Progenitor cell of endocrine pancreas (in vitro differentiated cells): Measurements from ENCODE around the gene SLAMF8. TPM values are rescaled to one million over a fixed set of nuclear protein-coding genes. Genes with fewer than 3 reads are reported as not detected.

ENCODE experiments used
- DNase-seq: peaks from one replicate; pipeline ENCODE4 v3.0.0; 2021; ENCODE audit warnings: low spot score; ENCODE audit not compliant: unreplicated experiment
- H3K27ac Mint-ChIP-seq: 2 replicates; pipeline ENCODE4 v1.8.0; 2021; ENCODE audit warnings: mild to moderate bottlenecking, moderate library complexity, mixed read lengths
- H3K27me3 Mint-ChIP-seq: 2 replicates; pipeline ENCODE4 v1.8.0; 2021; ENCODE audit warnings: mixed read lengths
- H3K36me3 Mint-ChIP-seq: 2 replicates; pipeline ENCODE4 v1.8.0; 2022; ENCODE audit warnings: mixed read lengths; ENCODE audit not compliant: insufficient read depth
- H3K4me1 Mint-ChIP-seq: 2 replicates; pipeline ENCODE4 v1.8.0; 2021; ENCODE audit warnings: low read depth, mixed read lengths
- H3K4me3 Mint-ChIP-seq: 2 replicates; pipeline ENCODE4 v1.8.0; 2021; ENCODE audit warnings: low read depth, mild to moderate bottlenecking, moderate library complexity, mixed read lengths
- H3K9me3 Mint-ChIP-seq: 2 replicates; pipeline ENCODE4 v1.8.0; 2021; ENCODE audit warnings: low read depth, mixed read lengths
- total RNA-seq: library from RNA; stranded (reverse); gene quantifications from 2 replicates; pipeline ENCODE4 v1.2.1, GENCODE V29; 2021
- TF ChIP-seq, protein P1 (sequence below): fragments of 200-600 bp; sonication (generic); IDR thresholded peaks from one replicate; pipeline ENCODE4 v1.5.0; 2021; ENCODE audit warnings: antibody characterized with exemption, mild to moderate bottlenecking; ENCODE audit not compliant: unreplicated experiment

The SLAMF8 gene
- total RNA-seq, 1 donor from 2014 or later = not detected

DNA sequence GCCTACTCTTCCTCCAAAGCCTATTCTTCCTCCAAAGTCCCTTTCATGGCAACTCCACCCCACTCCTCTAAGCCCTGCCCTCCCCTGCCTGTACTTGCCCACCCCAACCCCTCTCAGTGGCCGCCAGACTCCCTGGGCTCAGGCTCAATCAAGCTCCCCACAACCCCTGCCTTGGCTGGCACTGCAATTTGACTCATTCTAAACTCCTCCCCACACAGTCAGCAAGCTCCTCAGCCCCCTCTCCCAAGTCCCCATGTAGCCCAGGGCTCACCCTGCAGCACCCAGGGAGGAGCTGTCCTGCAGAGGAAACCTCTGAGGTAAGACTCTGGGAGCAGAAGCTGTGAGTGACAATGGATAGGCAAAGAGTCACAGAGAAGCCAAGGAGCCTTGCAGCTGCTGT lies 39.4 kb downstream of the SLAMF8 start:
- H3K27me3 Mint-ChIP-seq = peaks cover 83% of the 10 kb centered on the region
- TF ChIP-seq, protein P1, sequence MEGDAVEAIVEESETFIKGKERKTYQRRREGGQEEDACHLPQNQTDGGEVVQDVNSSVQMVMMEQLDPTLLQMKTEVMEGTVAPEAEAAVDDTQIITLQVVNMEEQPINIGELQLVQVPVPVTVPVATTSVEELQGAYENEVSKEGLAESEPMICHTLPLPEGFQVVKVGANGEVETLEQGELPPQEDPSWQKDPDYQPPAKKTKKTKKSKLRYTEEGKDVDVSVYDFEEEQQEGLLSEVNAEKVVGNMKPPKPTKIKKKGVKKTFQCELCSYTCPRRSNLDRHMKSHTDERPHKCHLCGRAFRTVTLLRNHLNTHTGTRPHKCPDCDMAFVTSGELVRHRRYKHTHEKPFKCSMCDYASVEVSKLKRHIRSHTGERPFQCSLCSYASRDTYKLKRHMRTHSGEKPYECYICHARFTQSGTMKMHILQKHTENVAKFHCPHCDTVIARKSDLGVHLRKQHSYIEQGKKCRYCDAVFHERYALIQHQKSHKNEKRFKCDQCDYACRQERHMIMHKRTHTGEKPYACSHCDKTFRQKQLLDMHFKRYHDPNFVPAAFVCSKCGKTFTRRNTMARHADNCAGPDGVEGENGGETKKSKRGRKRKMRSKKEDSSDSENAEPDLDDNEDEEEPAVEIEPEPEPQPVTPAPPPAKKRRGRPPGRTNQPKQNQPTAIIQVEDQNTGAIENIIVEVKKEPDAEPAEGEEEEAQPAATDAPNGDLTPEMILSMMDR = no peak
- no peaks in the 10 kb centered on the region for H3K9me3 Mint-ChIP-seq
- H3K4me3 Mint-ChIP-seq = no peak overlapping the region
- no peak for DNase-seq
- H3K36me3 Mint-ChIP-seq = no peaks in the 10 kb centered on the region
- no peak overlapping the region for H3K27ac Mint-ChIP-seq
- peaks cover 2% of the 10 kb centered on the region for H3K4me1 Mint-ChIP-seq

DNA sequence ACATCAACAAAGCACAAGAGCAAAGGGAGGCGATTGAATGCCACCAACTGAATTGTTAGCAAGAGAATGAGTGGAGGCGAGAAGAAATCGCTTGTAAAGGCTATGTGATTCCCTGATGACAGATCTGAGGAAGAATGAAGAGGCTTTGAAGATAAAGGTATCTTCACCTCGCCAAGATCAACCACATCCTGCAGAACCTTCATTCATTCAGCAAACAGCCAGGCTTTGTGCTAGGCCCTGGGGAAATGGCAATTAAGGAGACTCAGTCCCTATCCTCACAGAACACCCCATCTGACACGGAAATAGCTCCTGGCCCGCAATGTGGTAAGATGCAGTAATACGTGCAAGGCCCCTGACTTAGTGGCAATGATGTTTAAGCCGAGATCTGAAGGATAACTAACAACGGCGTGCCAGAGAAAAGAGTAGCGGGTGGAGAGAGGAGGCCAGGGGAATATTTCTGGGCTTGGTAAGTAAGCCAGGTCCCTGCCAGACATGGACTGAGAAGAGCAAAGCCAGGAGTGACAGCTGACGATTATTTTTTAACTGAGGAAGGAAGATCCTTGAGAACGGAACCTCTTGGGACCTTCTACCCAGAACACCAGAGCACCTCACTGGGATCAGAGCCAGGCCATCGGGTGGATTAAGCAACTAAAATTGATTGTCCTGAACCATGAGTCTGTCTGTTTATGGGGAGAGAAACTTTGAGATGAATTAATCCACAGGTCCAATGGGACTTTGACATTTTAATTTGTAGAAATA lies 40.4 kb downstream of the SLAMF8 start:
- no peak overlapping the region for H3K27ac Mint-ChIP-seq
- TF ChIP-seq, protein P1 = no peak
- H3K4me3 Mint-ChIP-seq = no peak overlapping the region
- H3K36me3 Mint-ChIP-seq = no peaks in the 10 kb centered on the region
- H3K27me3 Mint-ChIP-seq = peaks cover 83% of the 10 kb centered on the region
- DNase-seq = no peak
- H3K4me1 Mint-ChIP-seq = peaks cover 2% of the 10 kb centered on the region
- no peaks in the 10 kb centered on the region for H3K9me3 Mint-ChIP-seq

DNA sequence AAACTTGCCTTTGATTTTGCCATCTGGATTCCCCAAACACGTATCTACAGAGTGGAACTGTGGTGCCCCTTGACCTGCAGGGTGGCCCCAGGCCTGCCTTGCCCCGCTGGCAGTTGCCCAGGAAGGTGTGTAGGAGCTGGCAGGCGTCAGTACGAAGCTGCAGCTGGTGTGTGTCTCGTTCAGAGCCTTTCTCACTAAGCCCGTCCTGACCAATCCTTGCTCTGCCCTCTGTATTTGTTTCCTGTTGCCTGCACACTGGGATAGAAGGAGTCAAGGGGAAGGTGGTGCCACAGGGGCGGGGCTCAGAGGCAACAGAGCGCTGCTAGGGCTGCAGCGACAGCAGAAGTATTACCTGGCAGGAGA lies 41.0 kb downstream of the SLAMF8 start:
- no peak overlapping the region for H3K4me3 Mint-ChIP-seq
- TF ChIP-seq, protein P1 = no peak
- H3K9me3 Mint-ChIP-seq = no peaks in the 10 kb centered on the region
- H3K27me3 Mint-ChIP-seq = peaks cover 86% of the 10 kb centered on the region
- no peak for DNase-seq
- H3K36me3 Mint-ChIP-seq = no peaks in the 10 kb centered on the region
- H3K27ac Mint-ChIP-seq = peak overlapping the region; percentile 42
- H3K4me1 Mint-ChIP-seq = peaks cover 2% of the 10 kb centered on the region

DNA sequence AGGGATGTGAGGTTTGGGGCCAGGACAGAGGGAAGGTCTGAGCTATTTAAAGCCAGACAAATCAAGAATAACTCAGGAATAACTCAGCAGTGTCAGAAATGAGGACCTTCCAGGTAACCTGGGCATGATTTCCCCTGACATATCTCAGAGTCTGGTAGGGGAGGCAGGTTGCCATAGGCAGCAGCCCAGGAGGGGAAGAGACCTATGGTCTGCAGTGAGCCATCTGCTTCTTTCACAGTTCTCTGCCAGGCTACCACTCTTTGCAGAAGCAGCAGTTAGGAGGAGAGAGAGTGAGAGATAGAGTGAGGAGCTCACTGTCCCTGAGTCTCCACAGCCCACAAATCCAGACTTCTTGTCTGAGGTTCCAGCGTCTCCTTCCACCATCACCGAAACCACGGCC lies 42.1 kb downstream of the SLAMF8 start:
- peaks cover 2% of the 10 kb centered on the region for H3K4me1 Mint-ChIP-seq
- H3K27ac Mint-ChIP-seq = no peak overlapping the region
- no peak overlapping the region for H3K4me3 Mint-ChIP-seq
- DNase-seq = no peak
- TF ChIP-seq, protein P1 = no peak
- no peaks in the 10 kb centered on the region for H3K36me3 Mint-ChIP-seq
- peaks cover 83% of the 10 kb centered on the region for H3K27me3 Mint-ChIP-seq
- H3K9me3 Mint-ChIP-seq = no peaks in the 10 kb centered on the region

DNA sequence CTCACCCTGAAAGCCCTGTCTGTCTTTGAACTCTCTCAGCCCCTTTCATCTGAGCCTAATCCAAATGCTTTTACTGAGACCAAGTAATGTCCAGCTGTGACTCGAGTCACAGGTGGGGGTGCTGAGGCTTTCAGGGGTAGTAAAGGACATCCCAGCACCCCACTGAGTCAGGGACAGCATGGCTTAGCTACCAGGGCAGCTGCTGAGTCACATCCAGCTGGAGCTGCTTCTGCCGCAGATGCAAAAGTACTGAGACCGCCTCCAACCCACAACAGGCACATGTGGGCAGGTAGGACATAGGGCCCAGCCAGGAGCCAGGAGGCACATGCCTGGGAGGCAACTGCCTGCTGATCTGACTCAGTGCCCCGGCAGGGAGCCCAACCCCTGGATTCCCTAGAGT lies 42.5 kb downstream of the SLAMF8 start:
- Mint-ChIP-seq H3K9me3 (no peaks in the 10 kb centered on the region), H3K27me3 (peaks cover 84% of the 10 kb centered on the region), H3K27ac (no peak overlapping the region), H3K4me3 (no peak overlapping the region), H3K36me3 (no peaks in the 10 kb centered on the region), H3K4me1 (peaks cover 2% of the 10 kb centered on the region)
- TF ChIP-seq, protein P1 = no peak
- DNase-seq = no peak
